ENCODE data around the gene GALNT17.

The GALNT17 gene

DNA sequence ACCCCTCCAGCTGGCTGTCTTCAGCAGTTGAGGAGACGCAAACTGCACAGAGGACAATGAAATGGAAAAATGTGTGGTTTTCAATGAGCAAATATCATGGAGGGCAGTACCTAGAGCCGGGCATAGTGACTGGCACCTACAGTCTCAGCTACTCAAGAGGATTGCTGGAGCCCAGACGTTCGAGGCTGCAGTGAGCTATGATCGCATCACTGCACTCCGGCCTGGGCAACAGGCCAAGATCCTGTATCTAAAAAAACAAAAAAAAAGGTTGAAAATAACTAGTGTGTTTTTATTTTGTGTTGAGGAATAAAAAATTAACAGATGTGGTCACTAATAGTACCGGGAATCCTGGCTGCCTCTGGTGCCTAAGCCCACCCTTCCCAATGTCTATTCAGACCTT lies 345.5 kb downstream of the GALNT17 start:
- TF ChIP-seq PAX5 (IDR thresholded peaks at IDR 0.05; ENCODE audit: insufficient read depth, low read length, severe bottlenecking) (no peak), SPI1 (IDR thresholded peaks at IDR 0.05; ENCODE audit: low read depth, low read length) (no peak), POU2F2 (IDR thresholded peaks at IDR 0.05; ENCODE audit: low read depth, low read length) (no peak), TAF1 (IDR thresholded peaks at IDR 0.05; ENCODE audit: low read depth, low read length) (no peak), POLR2A (IDR thresholded peaks at IDR 0.05; ENCODE audit: low read depth, low read length) (no peak), POLR2AphosphoS5 (IDR thresholded peaks at IDR 0.05; ENCODE audit: low read depth, low read length) (no peak)
- DNase-seq (ENCODE audit: insufficient read length, low spot score) = no peak
- no peak for FAIRE-seq

DNA sequence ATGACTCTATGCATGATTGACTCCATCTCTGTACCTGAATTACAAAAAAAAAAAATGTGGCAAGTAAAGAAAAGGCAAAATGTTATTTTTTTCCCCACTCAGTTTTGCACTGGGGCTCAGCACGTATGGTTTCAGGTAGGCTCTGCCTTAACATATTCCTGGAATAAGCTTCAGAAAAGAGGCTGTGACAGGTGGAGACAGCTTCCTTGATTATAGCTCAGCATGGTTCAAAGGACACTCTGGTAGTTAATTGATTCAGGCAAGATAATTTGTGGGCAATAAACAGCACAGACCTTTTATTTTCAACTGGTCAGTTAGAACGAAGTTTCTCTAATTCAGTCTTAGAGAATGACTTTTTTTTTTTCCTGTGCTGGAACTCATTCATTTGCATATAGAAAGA lies 347.3 kb downstream of the GALNT17 start:
- TF ChIP-seq TAF1 (IDR thresholded peaks at IDR 0.05; ENCODE audit: low read depth, low read length) = no peak
- no peak for TF ChIP-seq PAX5 (IDR thresholded peaks at IDR 0.05; ENCODE audit: insufficient read depth, low read length, severe bottlenecking)
- TF ChIP-seq POLR2A (IDR thresholded peaks at IDR 0.05; ENCODE audit: low read depth, low read length) = no peak
- TF ChIP-seq SPI1 (IDR thresholded peaks at IDR 0.05; ENCODE audit: low read depth, low read length) = no peak
- no peak for TF ChIP-seq POLR2AphosphoS5 (IDR thresholded peaks at IDR 0.05; ENCODE audit: low read depth, low read length)
- no peak for TF ChIP-seq POU2F2 (IDR thresholded peaks at IDR 0.05; ENCODE audit: low read depth, low read length)
- FAIRE-seq = no peak
- no peak for DNase-seq (ENCODE audit: insufficient read length, low spot score)

DNA sequence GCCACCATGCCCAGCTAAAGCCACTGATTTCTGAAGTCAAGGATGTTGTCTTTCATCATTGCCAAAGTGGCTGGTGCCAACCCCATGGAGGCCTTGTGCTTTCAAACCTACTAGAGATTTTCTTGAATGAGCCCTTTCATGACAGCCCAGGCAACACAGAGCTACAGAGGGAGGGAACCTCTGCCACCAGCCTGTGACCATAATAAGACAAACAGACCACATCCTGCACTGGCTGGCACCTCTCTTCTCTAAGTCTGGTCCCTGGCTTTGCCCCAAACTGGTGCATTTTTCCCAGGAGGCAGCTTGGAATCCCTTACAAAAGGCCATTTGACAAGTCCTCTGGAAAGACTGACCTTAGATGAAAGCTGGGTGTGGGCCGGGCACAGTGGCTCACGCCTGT lies 348.8 kb downstream of the GALNT17 start:
- no peak for FAIRE-seq
- DNase-seq (ENCODE audit: insufficient read length, low spot score) = no peak
- TF ChIP-seq PAX5 (IDR thresholded peaks at IDR 0.05; ENCODE audit: insufficient read depth, low read length, severe bottlenecking) = no peak

DNA sequence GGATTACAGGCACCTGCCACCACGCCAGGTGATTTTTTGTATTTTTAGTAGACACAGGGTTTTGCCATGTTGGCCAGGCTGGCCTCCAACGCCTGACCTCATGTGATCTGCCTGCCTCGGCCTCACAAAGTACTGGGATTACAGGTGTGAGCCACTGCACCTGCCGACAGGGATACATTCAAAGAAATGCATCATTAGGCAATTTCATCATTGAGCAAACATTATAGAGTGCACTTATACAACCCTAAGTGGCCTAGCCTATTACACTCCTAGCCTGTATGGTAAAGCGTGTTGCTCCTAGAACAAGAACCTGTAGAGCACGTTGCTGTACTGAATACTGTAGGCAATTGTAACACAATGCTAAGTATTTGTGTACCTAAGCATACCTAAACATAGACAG lies 350.3 kb downstream of the GALNT17 start:
- DNase-seq (ENCODE audit: insufficient read length, low spot score) = no peak

DNA sequence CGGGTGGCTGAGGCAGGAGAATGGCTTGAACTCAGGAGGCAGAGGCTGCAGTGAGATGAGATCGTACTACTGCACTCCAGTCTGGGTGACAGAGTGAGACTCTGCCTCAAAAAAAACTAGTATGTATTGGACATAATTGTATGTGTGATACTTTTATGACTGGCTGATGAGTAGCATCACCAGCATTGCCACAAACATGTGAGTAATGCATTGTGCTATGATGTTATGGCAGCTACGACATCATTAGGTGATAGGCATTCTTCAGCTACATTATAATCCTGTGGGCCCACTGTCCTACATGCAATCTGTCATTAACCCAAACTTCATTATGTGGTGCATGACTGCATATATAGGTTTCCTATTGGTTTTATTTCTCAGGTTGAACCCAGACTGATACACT lies 352.4 kb downstream of the GALNT17 start:
- FAIRE-seq (no peak), DNase-seq (ENCODE audit: insufficient read length, low spot score) (no peak)
- TF ChIP-seq POLR2A (IDR thresholded peaks at IDR 0.05; ENCODE audit: low read depth, low read length) (no peak), SPI1 (IDR thresholded peaks at IDR 0.05; ENCODE audit: low read depth, low read length) (no peak), TAF1 (IDR thresholded peaks at IDR 0.05; ENCODE audit: low read depth, low read length) (no peak), POLR2AphosphoS5 (IDR thresholded peaks at IDR 0.05; ENCODE audit: low read depth, low read length) (no peak), PAX5 (IDR thresholded peaks at IDR 0.05; ENCODE audit: insufficient read depth, low read length, severe bottlenecking) (no peak), POU2F2 (IDR thresholded peaks at IDR 0.05; ENCODE audit: low read depth, low read length) (no peak)

More for the DNA sequence above, 350.3 kb downstream of the GALNT17 start:
- no peak for FAIRE-seq
- TF ChIP-seq POU2F2 (IDR thresholded peaks at IDR 0.05; ENCODE audit: low read depth, low read length) (no peak), POLR2AphosphoS5 (IDR thresholded peaks at IDR 0.05; ENCODE audit: low read depth, low read length) (no peak), PAX5 (IDR thresholded peaks at IDR 0.05; ENCODE audit: insufficient read depth, low read length, severe bottlenecking) (no peak), TAF1 (IDR thresholded peaks at IDR 0.05; ENCODE audit: low read depth, low read length) (no peak), POLR2A (IDR thresholded peaks at IDR 0.05; ENCODE audit: low read depth, low read length) (no peak), SPI1 (IDR thresholded peaks at IDR 0.05; ENCODE audit: low read depth, low read length) (no peak)

DNA sequence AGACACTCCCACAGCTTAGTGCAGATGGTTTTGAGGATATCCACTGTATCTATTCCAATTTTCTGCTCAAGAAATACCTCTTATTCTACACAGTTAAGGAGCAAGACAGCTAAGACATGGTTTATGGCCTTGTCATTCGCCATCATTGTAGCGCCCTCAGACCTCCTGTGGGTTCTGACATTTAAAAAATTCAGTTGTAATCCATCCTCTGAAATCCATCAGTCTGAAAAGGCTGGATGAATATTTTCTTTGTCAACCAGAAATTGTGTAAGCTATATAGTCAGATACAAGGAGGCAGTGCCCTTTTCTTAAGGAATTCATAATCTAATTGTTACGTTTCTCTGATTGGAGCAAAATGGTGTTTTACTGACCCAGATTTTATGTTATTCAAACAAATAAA lies 353.6 kb downstream of the GALNT17 start:
- FAIRE-seq (no peak), DNase-seq (ENCODE audit: insufficient read length, low spot score) (no peak)
- TF ChIP-seq PAX5 (IDR thresholded peaks at IDR 0.05; ENCODE audit: insufficient read depth, low read length, severe bottlenecking) (no peak), TAF1 (IDR thresholded peaks at IDR 0.05; ENCODE audit: low read depth, low read length) (no peak), POU2F2 (IDR thresholded peaks at IDR 0.05; ENCODE audit: low read depth, low read length) (no peak), POLR2AphosphoS5 (IDR thresholded peaks at IDR 0.05; ENCODE audit: low read depth, low read length) (no peak), POLR2A (IDR thresholded peaks at IDR 0.05; ENCODE audit: low read depth, low read length) (no peak)

DNA sequence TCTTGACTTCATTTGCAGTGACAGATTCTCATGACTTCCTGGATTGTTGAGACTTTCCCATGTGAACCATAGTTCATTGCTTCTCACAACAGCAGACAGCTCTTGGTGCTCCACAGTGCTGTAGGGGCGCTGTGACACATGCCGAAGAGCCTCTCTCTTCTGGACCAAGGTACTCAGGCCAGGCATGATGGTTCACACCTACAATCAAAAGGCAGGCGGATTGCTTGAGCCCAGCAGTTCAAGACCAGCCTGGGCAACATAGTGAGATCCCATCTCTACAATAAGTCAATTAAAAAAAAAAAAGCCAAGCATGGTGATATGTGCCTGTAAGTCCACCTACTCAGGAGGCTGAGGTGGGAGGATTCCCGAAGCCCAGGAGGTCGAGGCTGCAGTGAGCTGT lies 354.5 kb downstream of the GALNT17 start:
- no peak for DNase-seq (ENCODE audit: insufficient read length, low spot score)
- no peak for FAIRE-seq
- TF ChIP-seq PAX5 (IDR thresholded peaks at IDR 0.05; ENCODE audit: insufficient read depth, low read length, severe bottlenecking) (no peak), POLR2AphosphoS5 (IDR thresholded peaks at IDR 0.05; ENCODE audit: low read depth, low read length) (no peak), POLR2A (IDR thresholded peaks at IDR 0.05; ENCODE audit: low read depth, low read length) (no peak), TAF1 (IDR thresholded peaks at IDR 0.05; ENCODE audit: low read depth, low read length) (no peak), POU2F2 (IDR thresholded peaks at IDR 0.05; ENCODE audit: low read depth, low read length) (no peak), SPI1 (IDR thresholded peaks at IDR 0.05; ENCODE audit: low read depth, low read length) (no peak)

DNA sequence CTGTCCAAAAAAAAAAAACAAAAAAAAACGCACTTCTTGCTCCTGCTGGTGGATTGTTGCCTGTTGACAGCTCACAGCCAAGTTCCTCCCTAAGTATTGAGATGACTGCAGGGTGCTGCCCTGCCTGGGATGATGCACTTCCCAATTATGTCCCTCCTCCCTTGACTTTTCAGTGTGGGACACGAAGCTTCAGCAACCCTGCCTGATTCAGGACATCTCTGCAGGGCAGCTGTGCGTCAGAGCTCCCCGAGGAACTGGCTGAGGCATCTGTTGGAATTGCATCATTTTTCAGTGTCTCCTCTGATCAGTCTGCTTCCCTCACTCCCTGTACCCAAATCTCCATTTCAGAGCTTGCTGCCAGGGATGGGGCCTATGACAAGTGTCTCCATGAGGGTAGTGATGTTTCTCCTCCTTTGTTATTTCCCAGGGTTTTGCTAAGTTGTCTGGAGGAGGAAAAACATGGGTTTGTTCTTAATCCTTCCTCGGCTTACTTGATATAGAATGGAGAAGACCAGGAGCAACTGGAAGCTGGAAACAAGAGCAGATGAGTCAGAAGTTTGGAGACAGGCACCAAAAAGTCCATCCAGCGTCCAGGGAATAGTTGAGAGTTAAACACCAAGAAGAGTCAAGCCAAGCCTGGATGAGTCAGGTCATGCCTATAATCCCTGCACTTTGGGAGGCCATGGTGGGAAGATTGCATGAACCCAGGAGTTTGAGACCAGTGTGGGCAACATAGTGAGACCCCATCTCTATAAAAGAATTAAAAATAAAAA lies 355.1 kb downstream of the GALNT17 start:
- no peak for DNase-seq (ENCODE audit: insufficient read length, low spot score)
- FAIRE-seq = no peak
- TF ChIP-seq TAF1 (IDR thresholded peaks at IDR 0.05; ENCODE audit: low read depth, low read length) (no peak), POLR2A (IDR thresholded peaks at IDR 0.05; ENCODE audit: low read depth, low read length) (no peak), PAX5 (IDR thresholded peaks at IDR 0.05; ENCODE audit: insufficient read depth, low read length, severe bottlenecking) (no peak), POLR2AphosphoS5 (IDR thresholded peaks at IDR 0.05; ENCODE audit: low read depth, low read length) (no peak), SPI1 (IDR thresholded peaks at IDR 0.05; ENCODE audit: low read depth, low read length) (no peak), POU2F2 (IDR thresholded peaks at IDR 0.05; ENCODE audit: low read depth, low read length) (no peak)

DNA sequence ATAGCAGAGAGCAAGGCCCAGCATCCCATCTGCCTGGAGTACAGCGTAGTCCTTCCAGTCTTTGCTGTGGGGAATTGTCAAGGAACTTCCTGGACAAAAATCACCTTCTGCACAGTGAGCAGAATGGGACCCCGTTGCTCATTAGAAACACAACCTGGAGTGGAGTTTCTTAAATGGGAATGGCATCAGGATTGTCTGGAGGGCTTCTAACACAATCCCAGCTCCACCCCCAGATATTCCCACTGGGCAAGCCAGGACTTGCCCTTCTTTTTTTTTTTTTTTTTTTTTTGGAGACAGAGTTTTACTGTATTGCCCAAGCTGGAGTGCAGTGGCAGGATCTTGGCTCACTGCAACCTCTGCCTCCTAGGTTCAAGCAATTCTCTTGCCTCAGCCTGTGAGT lies 356.4 kb downstream of the GALNT17 start:
- TF ChIP-seq TAF1 (IDR thresholded peaks at IDR 0.05; ENCODE audit: low read depth, low read length) (no peak), POLR2A (IDR thresholded peaks at IDR 0.05; ENCODE audit: low read depth, low read length) (no peak), POU2F2 (IDR thresholded peaks at IDR 0.05; ENCODE audit: low read depth, low read length) (no peak), POLR2AphosphoS5 (IDR thresholded peaks at IDR 0.05; ENCODE audit: low read depth, low read length) (no peak), PAX5 (IDR thresholded peaks at IDR 0.05; ENCODE audit: insufficient read depth, low read length, severe bottlenecking) (no peak), SPI1 (IDR thresholded peaks at IDR 0.05; ENCODE audit: low read depth, low read length) (no peak)
- DNase-seq (ENCODE audit: insufficient read length, low spot score) (no peak), FAIRE-seq (no peak)

DNA sequence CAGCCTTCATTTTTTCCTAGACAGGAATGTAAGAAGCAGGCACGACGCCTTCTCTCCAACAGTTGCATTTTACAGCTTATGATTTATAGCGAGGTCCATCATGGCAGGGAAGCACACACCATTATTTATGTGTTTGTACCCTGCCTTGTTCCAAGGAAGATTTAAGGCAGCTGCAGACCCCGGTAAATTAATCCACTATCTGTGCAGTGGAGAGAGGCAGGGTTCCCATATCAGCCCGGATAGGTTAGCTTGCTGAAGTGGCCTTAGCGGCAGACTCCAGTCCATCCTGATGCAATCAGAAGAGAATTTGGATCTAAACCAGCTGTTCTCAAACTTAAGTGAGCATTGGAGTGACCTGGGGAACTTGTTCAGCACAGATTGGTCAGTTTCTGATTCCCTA lies 359.4 kb downstream of the GALNT17 start:
- no peak for DNase-seq (ENCODE audit: insufficient read length, low spot score)
- no peak for FAIRE-seq
- TF ChIP-seq SPI1 (IDR thresholded peaks at IDR 0.05; ENCODE audit: low read depth, low read length) = no peak
- TF ChIP-seq TAF1 (IDR thresholded peaks at IDR 0.05; ENCODE audit: low read depth, low read length) = no peak
- no peak for TF ChIP-seq POU2F2 (IDR thresholded peaks at IDR 0.05; ENCODE audit: low read depth, low read length)
- no peak for TF ChIP-seq POLR2A (IDR thresholded peaks at IDR 0.05; ENCODE audit: low read depth, low read length)
- TF ChIP-seq POLR2AphosphoS5 (IDR thresholded peaks at IDR 0.05; ENCODE audit: low read depth, low read length) = no peak
- no peak for TF ChIP-seq PAX5 (IDR thresholded peaks at IDR 0.05; ENCODE audit: insufficient read depth, low read length, severe bottlenecking)
